ENCODE data around the gene STRBP.

Gene STRBP

DNA sequence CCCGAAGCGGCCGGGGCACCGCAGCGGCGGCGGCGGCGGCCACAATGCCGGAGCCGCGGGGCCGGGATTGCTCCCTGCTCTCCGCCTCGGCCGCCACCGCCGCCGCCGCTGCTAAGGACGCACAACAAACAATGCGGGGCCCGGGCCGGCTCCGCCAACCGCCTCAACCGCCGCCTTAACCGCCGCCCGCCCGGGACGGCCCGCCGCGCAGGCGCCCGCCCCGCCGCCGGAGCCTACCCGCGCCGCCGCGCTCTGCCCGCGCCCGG lies 254 bp downstream of the STRBP start:
- TF ChIP-seq POU2F2 (IDR thresholded peaks at IDR 0.05; ENCODE audit: low read depth, low read length) (no peak), PAX5 (IDR thresholded peaks at IDR 0.05; ENCODE audit: insufficient read depth, low read length, severe bottlenecking) (no peak), SPI1 (IDR thresholded peaks at IDR 0.05; ENCODE audit: low read depth, low read length) (no peak), TAF1 (IDR thresholded peaks at IDR 0.05; ENCODE audit: low read depth, low read length) (no peak), POLR2AphosphoS5 (IDR thresholded peaks at IDR 0.05; ENCODE audit: low read depth, low read length) (no peak)
- no peak for FAIRE-seq
- no peak for DNase-seq (ENCODE audit: insufficient read length, low spot score)

DNA sequence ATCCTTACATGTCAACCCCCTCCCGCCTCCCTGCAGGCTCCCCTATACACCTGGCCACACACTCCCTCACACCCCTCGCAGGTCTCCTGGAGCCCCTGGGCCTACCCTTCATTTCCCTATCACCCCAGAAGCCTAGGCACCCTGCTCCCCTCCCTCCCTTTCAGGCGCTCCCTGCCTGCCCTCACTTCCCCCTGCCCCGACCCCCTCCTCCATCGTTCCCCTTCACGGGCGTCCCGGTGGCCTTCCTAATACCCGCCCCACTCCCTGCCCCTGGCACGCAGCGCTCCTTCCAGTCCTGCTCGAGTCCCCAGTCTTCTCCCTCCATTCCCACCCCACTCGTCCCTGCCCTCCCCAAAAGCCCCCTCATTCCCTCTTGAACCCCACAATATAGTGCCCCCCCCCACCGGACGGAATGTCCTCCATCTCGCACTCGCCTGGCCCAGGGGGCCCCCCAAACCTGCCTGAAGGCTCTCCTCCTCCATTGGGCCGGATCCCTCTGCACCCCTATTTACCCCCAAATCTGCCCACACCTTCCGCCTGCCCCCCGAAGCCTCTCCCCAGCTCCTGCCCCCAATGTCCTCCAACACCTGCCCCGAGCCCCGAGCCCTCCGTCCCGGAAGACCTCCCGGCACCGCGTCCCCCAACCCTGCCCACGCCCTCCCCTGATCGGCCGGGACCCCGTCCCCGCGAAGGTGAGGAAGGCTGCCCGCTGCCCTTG lies 746 bp downstream of the STRBP start:
- FAIRE-seq (no peak), DNase-seq (ENCODE audit: insufficient read length, low spot score) (no peak)
- TF ChIP-seq PAX5 (IDR thresholded peaks at IDR 0.05; ENCODE audit: insufficient read depth, low read length, severe bottlenecking) (no peak), POLR2A (IDR thresholded peaks at IDR 0.05; ENCODE audit: low read depth, low read length) (no peak), TAF1 (IDR thresholded peaks at IDR 0.05; ENCODE audit: low read depth, low read length) (no peak), SPI1 (IDR thresholded peaks at IDR 0.05; ENCODE audit: low read depth, low read length) (no peak), POLR2AphosphoS5 (IDR thresholded peaks at IDR 0.05; ENCODE audit: low read depth, low read length) (no peak), POU2F2 (IDR thresholded peaks at IDR 0.05; ENCODE audit: low read depth, low read length) (no peak)

DNA sequence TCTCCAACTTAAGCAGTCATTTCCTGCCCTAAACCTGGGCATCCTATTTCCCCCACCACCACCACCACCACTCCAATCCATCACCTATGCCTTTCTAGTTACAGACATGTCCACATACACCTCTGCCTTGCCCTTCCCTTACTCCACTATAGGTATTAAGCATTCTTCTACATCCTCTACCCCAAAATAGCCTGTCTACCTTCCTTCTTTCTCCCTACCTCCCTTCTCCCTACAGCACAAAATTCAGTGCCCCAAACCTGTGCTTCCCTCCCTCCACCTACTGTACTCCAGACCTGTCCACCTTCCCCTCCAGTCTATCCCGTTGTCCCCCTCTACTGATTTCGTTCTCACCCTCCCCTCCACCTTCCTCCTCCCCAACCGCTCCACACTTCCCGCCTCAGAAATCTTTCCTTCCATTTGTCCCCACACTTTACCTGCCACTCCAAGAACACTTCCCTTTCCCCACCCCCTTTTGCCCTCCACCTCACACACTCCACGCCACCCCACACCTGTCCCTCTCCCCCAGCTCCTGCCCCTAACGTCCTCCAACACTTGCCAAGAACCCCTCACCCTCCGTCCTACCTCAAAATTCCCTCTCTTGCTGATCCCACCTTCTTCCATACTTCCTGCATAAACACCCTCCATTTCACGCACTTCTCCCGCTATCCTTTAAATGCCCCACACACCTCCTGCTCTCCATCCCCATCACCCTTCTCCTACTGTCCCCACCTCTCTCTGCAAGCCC lies 1.6 kb downstream of the STRBP start:
- FAIRE-seq (peak; percentile 62), DNase-seq (ENCODE audit: insufficient read length, low spot score) (no peak)
- TF ChIP-seq POU2F2 (IDR thresholded peaks at IDR 0.05; ENCODE audit: low read depth, low read length) (no peak), PAX5 (IDR thresholded peaks at IDR 0.05; ENCODE audit: insufficient read depth, low read length, severe bottlenecking) (no peak), POLR2AphosphoS5 (IDR thresholded peaks at IDR 0.05; ENCODE audit: low read depth, low read length) (no peak), TAF1 (IDR thresholded peaks at IDR 0.05; ENCODE audit: low read depth, low read length) (no peak), POLR2A (IDR thresholded peaks at IDR 0.05; ENCODE audit: low read depth, low read length) (no peak), SPI1 (IDR thresholded peaks at IDR 0.05; ENCODE audit: low read depth, low read length) (no peak)

DNA sequence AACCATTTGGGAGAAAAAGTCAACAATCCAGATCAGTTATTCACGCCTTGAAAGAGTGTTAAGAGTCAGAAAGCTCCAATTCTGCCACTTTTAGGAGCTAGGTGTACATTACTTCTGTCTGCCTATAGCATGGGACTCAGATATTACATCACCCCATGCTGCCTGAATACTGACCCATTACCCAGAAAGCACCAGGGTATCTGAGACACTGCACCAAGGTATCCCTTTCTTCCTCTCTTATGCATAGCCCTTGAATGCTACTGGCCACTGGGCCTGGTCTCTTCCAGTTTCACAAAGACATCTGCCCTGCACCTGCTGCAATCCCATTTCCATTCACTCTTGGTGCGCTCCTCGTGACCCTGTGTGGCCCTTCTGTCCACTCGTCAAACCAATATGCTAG lies 2.6 kb downstream of the STRBP start:
- FAIRE-seq, result peak; percentile 43
- DNase-seq (ENCODE audit: insufficient read length, low spot score), result no peak
- TF ChIP-seq POLR2AphosphoS5 (IDR thresholded peaks at IDR 0.05; ENCODE audit: low read depth, low read length) (no peak), POU2F2 (IDR thresholded peaks at IDR 0.05; ENCODE audit: low read depth, low read length) (peak; percentile 28; the same call in 1 of the 2 replicates)

DNA sequence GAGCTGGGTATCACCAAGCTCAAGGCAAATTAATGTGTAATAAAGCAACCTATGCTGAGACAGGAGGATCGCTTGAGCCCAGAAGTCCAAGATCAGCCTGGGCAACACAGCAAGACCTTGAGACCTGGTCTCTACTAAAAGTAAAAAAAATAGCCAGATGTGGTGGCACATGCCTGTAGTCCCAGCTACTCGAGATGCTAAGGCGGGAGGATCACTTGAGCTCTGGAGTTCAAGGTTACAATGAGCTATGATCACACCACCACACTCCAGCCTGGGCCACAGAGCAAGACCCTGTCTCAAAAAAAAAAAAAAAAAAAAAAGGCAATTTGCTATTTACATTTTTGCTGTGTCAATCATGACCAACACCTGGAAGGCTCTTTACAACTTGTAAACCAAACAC lies 5.2 kb downstream of the STRBP start:
- TF ChIP-seq PAX5 (IDR thresholded peaks at IDR 0.05; ENCODE audit: insufficient read depth, low read length, severe bottlenecking), result no peak
- no peak for FAIRE-seq
- no peak for DNase-seq (ENCODE audit: insufficient read length, low spot score)

GRCh38 chr9:123262338-123262737 lies 6.0 kb downstream of the STRBP start:
- DNase-seq (ENCODE audit: insufficient read length, low spot score), result no peak
- TF ChIP-seq POU2F2 (IDR thresholded peaks at IDR 0.05; ENCODE audit: low read depth, low read length), result no peak
- no peak for TF ChIP-seq TAF1 (IDR thresholded peaks at IDR 0.05; ENCODE audit: low read depth, low read length)
- FAIRE-seq, result no peak

GRCh38 chr9:123261006-123261677 lies 7.2 kb downstream of the STRBP start:
- FAIRE-seq (peak; percentile 67), DNase-seq (ENCODE audit: insufficient read length, low spot score) (no peak)
- TF ChIP-seq POU2F2 (IDR thresholded peaks at IDR 0.05; ENCODE audit: low read depth, low read length) (no peak), SPI1 (IDR thresholded peaks at IDR 0.05; ENCODE audit: low read depth, low read length) (no peak), TAF1 (IDR thresholded peaks at IDR 0.05; ENCODE audit: low read depth, low read length) (no peak), POLR2A (IDR thresholded peaks at IDR 0.05; ENCODE audit: low read depth, low read length) (no peak), PAX5 (IDR thresholded peaks at IDR 0.05; ENCODE audit: insufficient read depth, low read length, severe bottlenecking) (no peak), POLR2AphosphoS5 (IDR thresholded peaks at IDR 0.05; ENCODE audit: low read depth, low read length) (no peak)

DNA sequence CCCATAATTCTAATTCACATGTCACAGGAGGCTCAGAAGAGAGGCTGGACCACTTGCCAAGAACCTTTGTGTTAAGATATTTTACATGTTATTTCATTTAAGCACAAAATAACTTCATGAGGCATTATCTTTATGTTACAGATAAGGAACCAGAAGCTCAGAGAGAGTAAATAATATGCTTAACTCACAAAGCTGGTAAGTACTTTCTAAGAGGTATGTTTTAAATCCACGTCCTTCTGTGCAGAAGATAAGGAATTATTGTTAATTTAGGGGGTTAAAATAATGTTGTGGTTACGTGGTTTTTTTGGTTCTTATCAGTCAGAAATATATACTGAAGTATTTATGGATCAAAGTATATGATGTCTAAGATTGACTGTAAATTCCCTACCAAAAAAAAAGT lies 8.0 kb downstream of the STRBP start:
- FAIRE-seq (no peak), DNase-seq (ENCODE audit: insufficient read length, low spot score) (no peak)
- TF ChIP-seq TAF1 (IDR thresholded peaks at IDR 0.05; ENCODE audit: low read depth, low read length), result no peak
- no peak for TF ChIP-seq PAX5 (IDR thresholded peaks at IDR 0.05; ENCODE audit: insufficient read depth, low read length, severe bottlenecking)
- TF ChIP-seq POU2F2 (IDR thresholded peaks at IDR 0.05; ENCODE audit: low read depth, low read length), result no peak
- TF ChIP-seq POLR2A (IDR thresholded peaks at IDR 0.05; ENCODE audit: low read depth, low read length), result no peak
- no peak for TF ChIP-seq POLR2AphosphoS5 (IDR thresholded peaks at IDR 0.05; ENCODE audit: low read depth, low read length)
- no peak for TF ChIP-seq SPI1 (IDR thresholded peaks at IDR 0.05; ENCODE audit: low read depth, low read length)

- peak; percentile 13 for FAIRE-seq
- no peak for DNase-seq (ENCODE audit: insufficient read length, low spot score)
- no peak for TF ChIP-seq SPI1 (IDR thresholded peaks at IDR 0.05; ENCODE audit: low read depth, low read length)
Observed at GRCh38 chr9:123257276-123257675, 11.1 kb downstream of the STRBP start.

DNA sequence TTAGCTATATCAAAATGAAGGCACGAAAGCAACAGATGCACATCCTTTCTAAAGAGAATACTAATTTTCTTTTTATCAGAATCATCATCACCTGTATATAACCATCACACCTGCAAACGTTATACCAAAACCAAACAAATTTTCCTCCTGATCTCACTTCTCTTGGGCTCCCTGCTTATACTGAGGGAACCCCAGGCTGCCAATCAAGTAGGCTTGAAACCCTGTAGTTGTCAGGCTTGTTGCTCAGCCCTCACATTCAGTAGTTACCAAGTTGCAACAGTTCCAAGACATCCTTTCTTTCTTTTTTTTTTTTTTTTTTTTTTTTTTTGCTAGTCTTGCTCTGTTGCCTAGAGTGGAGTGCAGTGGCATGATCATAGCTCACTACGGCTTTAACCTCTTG lies 12.7 kb downstream of the STRBP start:
- TF ChIP-seq PAX5 (IDR thresholded peaks at IDR 0.05; ENCODE audit: insufficient read depth, low read length, severe bottlenecking) (no peak), TAF1 (IDR thresholded peaks at IDR 0.05; ENCODE audit: low read depth, low read length) (no peak), SPI1 (IDR thresholded peaks at IDR 0.05; ENCODE audit: low read depth, low read length) (no peak), POU2F2 (IDR thresholded peaks at IDR 0.05; ENCODE audit: low read depth, low read length) (no peak), POLR2AphosphoS5 (IDR thresholded peaks at IDR 0.05; ENCODE audit: low read depth, low read length) (no peak), POLR2A (IDR thresholded peaks at IDR 0.05; ENCODE audit: low read depth, low read length) (no peak)
- no peak for DNase-seq (ENCODE audit: insufficient read length, low spot score)
- peak; percentile 5 for FAIRE-seq
